HepG2 (cell line): ENCODE data around the gene PSORS1C1. TPM values are rescaled to one million over a fixed set of nuclear protein-coding genes. Genes with fewer than 3 reads are reported as not detected.

Source experiments
- ATF6 ChIP-seq: sonication (generic); formaldehyde crosslinking; conservative IDR thresholded peaks from 2 replicates; pipeline ENCODE4 v1.4.0; 2020; ENCODE audit warnings: missing genetic modification reagents
- CEBPG ChIP-seq: IDR thresholded peaks from 2 replicates; pipeline ENCODE4 v1.6.1; 2016
- ETV5 ChIP-seq: IDR thresholded peaks from 2 replicates; pipeline ENCODE4 v1.6.1; 2018; ENCODE audit warnings: missing biosample characterization, missing genetic modification reagents, inconsistent platforms, borderline replicate concordance
- FOSL1 ChIP-seq: sonication (generic); formaldehyde crosslinking; IDR thresholded peaks from 2 replicates; pipeline ENCODE4 v1.9.0; 2021; ENCODE audit warnings: missing genetic modification reagents, borderline replicate concordance
- FOXP4 ChIP-seq: sonication (generic); formaldehyde crosslinking; IDR thresholded peaks from 2 replicates; pipeline ENCODE4 v1.4.0; 2020; ENCODE audit warnings: missing genetic modification reagents
- GMEB1 ChIP-seq: sonication (generic); formaldehyde crosslinking; IDR thresholded peaks from 2 replicates; pipeline ENCODE4 v1.5.1; 2020; ENCODE audit warnings: missing genetic modification reagents, mild to moderate bottlenecking, borderline replicate concordance
- HNF1B ChIP-seq: sonication (generic); formaldehyde crosslinking; IDR thresholded peaks from 2 replicates; pipeline ENCODE4 v1.5.1; 2020; ENCODE audit warnings: mild to moderate bottlenecking, moderate library complexity, missing genetic modification reagents
- MXD4 ChIP-seq: IDR thresholded peaks from 2 replicates; pipeline ENCODE4 v1.6.1; 2016; ENCODE audit warnings: mild to moderate bottlenecking, missing biosample characterization, missing genetic modification reagents
- NCOA1 ChIP-seq: sonication (generic); formaldehyde crosslinking; IDR thresholded peaks from 2 replicates; pipeline ENCODE4 v1.9.0; 2021; ENCODE audit warnings: missing genetic modification reagents
- PCBP1 ChIP-seq: fragments of 200-400 bp; formaldehyde crosslinking; IDR thresholded peaks from 2 replicates; pipeline ENCODE4 v1.6.1; 2017; ENCODE audit warnings: mild to moderate bottlenecking, low read depth, low read length, borderline replicate concordance
- PHF5A ChIP-seq: IDR thresholded peaks from one replicate; pipeline ENCODE4 v1.6.1; 2018; ENCODE audit warnings: low read depth, missing genetic modification reagents; ENCODE audit not compliant: unreplicated experiment
- SMYD3 ChIP-seq: sonication (generic); formaldehyde crosslinking; IDR thresholded peaks from 2 replicates; pipeline ENCODE4 v1.8.1; 2023; ENCODE audit warnings: mild to moderate bottlenecking, missing genetic modification reagents
- SNRNP70 ChIP-seq: fragments of 200-400 bp; formaldehyde crosslinking; IDR thresholded peaks from 2 replicates; pipeline ENCODE4 v1.6.1; 2017; ENCODE audit warnings: mild to moderate bottlenecking, low read depth, low read length, moderate library complexity
- TOE1 ChIP-seq: sonication (generic); formaldehyde crosslinking; IDR thresholded peaks from 2 replicates; pipeline ENCODE4 v1.4.0; 2020; ENCODE audit warnings: mild to moderate bottlenecking, missing genetic modification reagents
- ZBTB7B ChIP-seq: sonication (generic); formaldehyde crosslinking; IDR thresholded peaks from 2 replicates; pipeline ENCODE4 v1.4.0; 2020; ENCODE audit warnings: missing genetic modification reagents
- ZNF350 ChIP-seq: sonication (generic); formaldehyde crosslinking; IDR thresholded peaks from 2 replicates; pipeline ENCODE4 v1.4.0; 2020; ENCODE audit warnings: mild to moderate bottlenecking, low read depth, missing genetic modification reagents, borderline replicate concordance
- ZNF367 ChIP-seq: sonication (generic); formaldehyde crosslinking; IDR thresholded peaks from 2 replicates; pipeline ENCODE4 v1.4.0; 2020; ENCODE audit warnings: missing genetic modification reagents, borderline replicate concordance
- ZNF512 ChIP-seq: sonication (generic); formaldehyde crosslinking; IDR thresholded peaks from 2 replicates; pipeline ENCODE4 v1.4.0; 2020; ENCODE audit warnings: mild to moderate bottlenecking, missing genetic modification reagents
- ZNF552 ChIP-seq: sonication (generic); formaldehyde crosslinking; IDR thresholded peaks from 2 replicates; pipeline ENCODE4 v1.9.0; 2022; ENCODE audit warnings: missing genetic modification reagents, mild to moderate bottlenecking, borderline replicate concordance
- ZNF83 ChIP-seq: sonication (generic); formaldehyde crosslinking; IDR thresholded peaks from 2 replicates; pipeline ENCODE4 v1.4.0; 2020; ENCODE audit warnings: missing genetic modification reagents, mild to moderate bottlenecking, borderline replicate concordance
- polyA plus RNA-seq, 8 experiments: library from polyadenylated mRNA; depleted of rRNA in 3 of 8; stranded (reverse) in 7 of 8; unstranded in 1 of 8; fragments of >200 nt; fragmentation: Illumina TruSeq in 4 of 8; extraction: Trizol in 4 of 8; gene quantifications; 2 replicates each; pipeline versions ENCODE4 v1.2.1 to v1.2.3, GENCODE V29; 2011 to 2016; ENCODE audit warnings: low read depth in 4 of 8, missing spikeins in 1 of 8, mixed read lengths in 1 of 8; ENCODE audit not compliant: insufficient read depth in 1 of 8
- total RNA-seq, 5 experiments: library from RNA; depleted of rRNA; stranded (reverse); fragments of >200 nt; fragmentation: Illumina TruSeq; extraction: Trizol; gene quantifications; 2 replicates each; pipeline ENCODE4 v1.2.3, GENCODE V29; 2016; ENCODE audit warnings: low read depth in 1 of 5

The PSORS1C1 gene
- total and polyA plus RNA-seq, 2 of the 13 experiments (the other 11 are each of a cell fraction or from before 2014, with no cell fraction given), result 0.01 to 0.02 TPM

GRCh38 chr6:31158140-31158862, 43.7 kb downstream of the PSORS1C1 start, which contains the start of gene TCF19 (continued):
- TF ChIP-seq ATF6 (CRISPR knock-in tag) (no peak), PHF5A (no peak), ZNF512 (no peak), ZNF367 (CRISPR knock-in tag) (no peak), CEBPG (CRISPR knock-in tag) (no peak), ZBTB7B (CRISPR knock-in tag) (0 out of 2 replicates have a peak, but pooled peaks have one; percentile 15), ETV5 (CRISPR knock-in tag) (no peak; the same call in 1 of the 2 replicates), GMEB1 (CRISPR knock-in tag) (peak; percentile 84), SMYD3 (peak; percentile 96), ZNF350 (CRISPR knock-in tag) (peak; percentile 42; the same call in 1 of the 2 replicates), ZNF83 (peak; percentile 2; the same call in 1 of the 2 replicates), SNRNP70 (no peak), HNF1B (peak; percentile 94), PCBP1 (0 out of 2 replicates have a peak, but pooled peaks have one; percentile 70), MXD4 (peak; percentile 79), TOE1 (no peak), ZNF552 (CRISPR knock-in tag) (no peak), FOSL1 (CRISPR knock-in tag) (no peak), FOXP4 (no peak), NCOA1 (CRISPR knock-in tag) (0 out of 2 replicates have a peak, but pooled peaks have one; percentile 28)
